Measurements from ENCODE around the gene ATP10B.
"Not testable (repeated sequence)": the region's sequence is repeated elsewhere in the genome, so short reads cannot be mapped to it uniquely, and the experiment has no call there.

ATP10B gene

DNA sequence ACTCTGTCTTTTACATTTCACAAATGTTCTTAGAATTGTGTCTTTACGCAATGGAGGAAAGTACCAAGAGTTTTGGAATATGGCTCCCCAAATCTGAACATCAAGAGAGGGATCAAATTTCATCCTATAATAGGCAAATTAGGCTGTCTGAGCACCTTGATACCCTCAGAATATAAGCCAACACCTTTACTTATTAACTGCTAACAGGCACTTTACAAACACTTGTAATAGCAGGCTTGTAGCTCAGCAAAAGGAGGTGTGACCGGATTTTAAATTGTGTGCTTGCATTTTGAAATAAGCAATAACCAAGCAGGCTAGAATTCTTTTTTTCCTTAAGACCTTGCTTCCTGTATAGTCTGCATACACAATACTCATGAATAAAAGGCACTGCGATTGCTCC, 92.0 kb downstream of the ATP10B start:
- in situ Hi-C loops (cut with MboI; ENCODE audit: low sequenced_read_pairs) = no loop called here

DNA sequence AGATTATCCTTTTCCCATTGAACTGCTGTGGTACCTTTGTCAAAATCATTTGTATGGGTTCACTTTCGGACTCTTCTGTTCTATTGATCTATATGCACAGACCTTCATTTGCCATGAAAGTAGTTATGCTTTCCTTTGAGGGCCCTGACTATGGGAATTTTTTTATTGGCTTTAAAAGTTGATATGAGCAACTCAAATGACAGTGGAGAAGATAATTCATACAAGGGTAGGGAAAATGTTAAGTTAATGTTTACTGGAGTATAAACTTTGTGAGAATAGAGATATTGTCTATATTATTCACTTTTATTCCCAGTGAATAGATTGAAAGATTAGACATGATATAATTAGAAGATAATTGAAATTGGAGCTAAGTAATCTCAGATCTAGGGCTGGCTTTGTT, 94.8 kb downstream of the ATP10B start:
- in situ Hi-C loops (cut with MboI; ENCODE audit: low sequenced_read_pairs) = no loop called here

DNA sequence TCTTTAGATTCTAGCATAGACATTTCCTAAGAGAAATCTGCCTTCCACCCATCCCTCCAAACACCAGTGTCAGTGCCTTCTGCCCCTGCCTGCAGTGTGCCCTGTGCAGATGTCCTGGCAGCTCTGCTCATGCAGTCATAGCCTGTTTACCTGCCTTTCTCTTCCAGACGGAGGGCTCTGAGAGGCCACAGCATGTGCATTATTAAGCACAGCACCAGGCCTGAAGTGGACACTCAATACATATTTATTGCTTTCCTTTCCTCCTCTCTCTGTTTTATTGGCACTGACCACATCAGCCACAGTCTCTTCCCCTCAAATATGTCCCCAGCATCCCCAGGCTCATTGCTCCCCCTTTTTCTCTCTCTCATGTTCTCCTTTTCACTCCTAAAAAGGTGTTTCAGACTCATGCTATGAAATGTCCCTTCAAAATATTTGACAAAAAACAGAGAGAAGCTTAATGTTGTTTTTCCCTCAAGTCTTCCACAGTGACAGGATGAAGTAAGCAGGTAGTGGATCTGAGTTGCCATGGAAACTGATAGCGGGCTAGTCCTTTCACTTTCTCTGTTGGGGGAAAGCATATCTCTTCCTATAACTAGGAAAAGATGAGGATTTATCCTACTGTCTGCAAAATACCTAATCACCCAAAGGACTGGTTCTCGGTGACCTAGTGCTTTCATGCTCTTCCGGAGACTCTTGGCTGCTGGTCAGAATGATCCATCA, 100.9 kb downstream of the ATP10B start:
- in situ Hi-C loops (cut with MboI; ENCODE audit: low sequenced_read_pairs) = no loop called here

DNA sequence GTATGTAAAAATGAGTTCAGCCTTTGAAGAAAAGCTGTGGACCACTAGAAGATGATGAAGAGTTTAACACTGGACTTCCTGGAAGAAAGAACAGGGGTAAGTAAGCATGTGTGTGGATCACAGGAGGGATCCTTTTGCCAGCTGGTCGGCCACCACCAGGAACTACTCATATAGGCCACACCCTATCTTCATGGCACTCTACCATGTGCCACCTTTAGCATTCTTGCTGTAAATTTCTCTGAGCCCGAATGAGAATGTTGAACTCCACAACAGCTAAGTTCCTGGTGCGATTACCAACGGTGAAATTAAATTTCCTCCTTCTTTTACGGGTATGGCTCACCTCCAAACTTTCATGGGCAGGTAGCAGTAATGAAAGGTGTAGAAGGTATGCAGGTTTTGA, 102.3 kb downstream of the ATP10B start:
- in situ Hi-C loops (cut with MboI; ENCODE audit: low sequenced_read_pairs) = no loop called here

DNA sequence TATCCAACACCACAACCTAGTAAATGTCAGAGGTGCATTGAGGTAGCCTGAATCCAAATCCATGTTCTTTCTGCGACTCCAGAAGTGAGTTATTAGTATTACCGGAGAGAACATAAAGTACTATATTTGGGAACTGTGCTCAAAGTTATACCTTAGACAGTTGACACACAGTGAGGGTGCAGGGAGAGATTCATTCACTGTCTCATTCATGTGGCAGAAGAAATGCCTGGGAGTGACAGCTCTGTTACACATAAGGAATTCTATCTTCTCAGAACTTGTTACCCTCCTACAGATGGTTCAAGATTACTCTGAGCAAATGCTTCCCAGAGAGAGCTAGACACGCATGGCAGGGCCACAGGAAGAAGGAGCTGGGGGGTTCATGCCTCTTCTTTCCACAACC, 103.0 kb downstream of the ATP10B start:
- in situ Hi-C loops (cut with MboI; ENCODE audit: low sequenced_read_pairs) = no loop called here

DNA sequence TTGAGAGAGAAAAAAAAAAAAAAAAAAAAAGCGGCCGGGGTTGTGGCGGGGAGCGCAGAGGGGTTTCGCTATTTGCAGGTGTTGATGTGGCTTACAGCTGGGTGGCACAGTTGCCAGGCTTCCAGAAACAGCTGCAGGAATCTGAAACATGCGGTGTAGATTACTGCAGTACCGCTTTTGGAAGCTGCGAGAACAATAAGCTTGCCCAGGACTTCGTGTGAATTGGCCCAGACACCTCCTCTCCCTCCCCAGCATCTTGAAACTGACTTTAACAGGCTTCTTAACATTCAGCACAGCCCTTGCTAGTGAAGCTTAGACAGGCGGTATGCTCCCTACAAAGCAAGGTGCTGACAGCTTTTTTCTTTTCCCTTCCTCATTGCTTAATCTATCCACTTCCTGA, 104.0 kb downstream of the ATP10B start:
- in situ Hi-C loops (cut with MboI; ENCODE audit: low sequenced_read_pairs) = no loop called here

DNA sequence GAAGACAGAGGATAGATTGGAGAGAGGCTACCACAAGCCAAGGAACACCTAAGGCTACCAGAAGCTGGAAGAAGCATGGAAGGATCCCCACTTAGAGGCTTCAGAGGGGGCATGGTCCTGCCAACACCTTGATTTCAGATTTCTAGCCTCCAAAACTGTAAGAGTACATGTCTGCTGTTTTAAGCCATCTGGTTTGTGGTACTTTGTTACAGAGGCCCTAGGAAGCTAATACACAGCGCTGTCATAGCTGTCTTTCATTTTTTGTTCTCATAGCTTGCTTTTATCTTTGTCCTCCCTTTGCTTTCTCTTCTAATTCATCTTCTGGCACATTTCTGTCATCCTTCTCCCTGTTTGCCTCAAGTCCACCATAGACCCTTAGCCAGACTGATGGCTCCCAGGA, 104.5 kb downstream of the ATP10B start:
- in situ Hi-C loops (cut with MboI; ENCODE audit: low sequenced_read_pairs) = no loop called here

DNA sequence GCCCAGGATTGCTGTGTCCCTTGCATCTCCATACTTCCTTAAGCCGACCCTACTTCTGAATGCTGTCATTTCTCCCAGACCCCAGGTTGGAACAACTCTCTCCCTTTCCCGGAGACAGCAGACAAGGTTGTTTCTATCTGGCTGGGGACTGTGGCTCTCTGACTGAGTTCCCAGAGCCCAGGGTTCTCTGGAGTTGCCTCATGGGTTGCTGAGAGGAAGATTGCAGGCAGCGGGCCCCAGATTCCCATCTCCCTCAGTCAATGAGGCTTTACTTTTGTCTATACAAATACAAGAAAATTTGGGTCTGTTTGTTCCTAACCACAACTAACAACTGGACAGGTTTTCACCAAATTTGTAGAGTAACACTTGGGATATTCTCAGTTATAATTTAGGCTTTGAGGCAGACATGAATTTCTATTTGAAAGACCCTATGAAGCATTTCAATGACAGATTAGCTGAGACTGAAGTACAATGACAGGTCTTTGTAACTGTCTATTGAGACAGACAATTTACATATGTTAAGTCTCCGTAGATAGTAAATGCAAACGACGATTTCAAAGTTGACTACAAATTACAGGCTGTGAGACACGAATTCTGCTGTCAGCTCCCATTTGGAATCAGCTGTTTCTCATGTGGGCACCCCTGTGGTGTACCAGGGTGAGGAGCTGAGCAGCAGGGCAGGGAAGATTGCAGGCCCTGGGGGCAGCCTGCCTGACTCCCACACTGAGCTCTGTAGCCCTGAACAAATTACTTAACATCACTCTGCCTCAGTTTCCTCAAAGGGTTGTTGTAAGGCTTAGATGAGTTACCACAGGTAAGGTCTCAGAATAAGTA, 107.5 kb downstream of the ATP10B start:
- in situ Hi-C loops (cut with MboI; ENCODE audit: low sequenced_read_pairs) = no loop called here

DNA sequence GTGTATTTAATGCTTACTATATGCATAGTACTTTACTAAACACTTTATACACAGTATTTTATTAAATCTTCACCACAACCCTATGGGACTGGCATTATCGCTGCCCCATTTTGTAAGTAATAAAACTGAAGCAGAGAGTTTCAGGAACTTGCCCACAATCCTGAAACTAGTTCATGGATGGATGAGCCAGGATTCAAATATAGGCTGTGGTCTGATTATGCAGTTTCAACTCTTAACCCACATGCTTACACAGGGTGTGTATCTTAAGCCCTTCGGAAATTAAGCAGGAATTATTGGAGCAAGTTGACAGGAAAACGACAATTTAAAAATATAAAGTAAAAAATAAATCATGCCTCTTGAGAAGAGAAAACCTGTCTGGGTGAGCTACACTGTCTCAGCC, 109.0 kb downstream of the ATP10B start:
- in situ Hi-C loops (cut with MboI; ENCODE audit: low sequenced_read_pairs) = no loop called here

DNA sequence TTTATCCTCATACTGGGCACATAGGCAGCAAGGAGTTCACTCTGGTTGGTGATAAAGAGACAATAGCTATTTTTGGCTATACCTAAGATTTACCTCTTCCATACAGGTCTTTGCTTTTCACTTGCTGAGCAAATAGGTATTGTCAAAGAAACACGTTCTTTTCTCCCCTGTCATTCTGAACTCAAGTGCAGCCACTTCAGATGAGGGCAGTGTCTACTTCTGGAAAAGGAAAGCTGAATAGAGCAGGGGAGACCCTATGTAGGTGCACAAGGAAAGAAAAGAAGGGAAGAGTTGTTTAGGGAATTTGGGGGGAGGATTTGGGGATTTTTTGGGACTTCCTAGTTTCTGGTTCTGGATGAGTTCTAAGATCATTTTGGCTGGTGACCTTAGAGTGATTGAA, 109.6 kb downstream of the ATP10B start:
- in situ Hi-C loops (cut with MboI; ENCODE audit: low sequenced_read_pairs) = no loop called here

DNA sequence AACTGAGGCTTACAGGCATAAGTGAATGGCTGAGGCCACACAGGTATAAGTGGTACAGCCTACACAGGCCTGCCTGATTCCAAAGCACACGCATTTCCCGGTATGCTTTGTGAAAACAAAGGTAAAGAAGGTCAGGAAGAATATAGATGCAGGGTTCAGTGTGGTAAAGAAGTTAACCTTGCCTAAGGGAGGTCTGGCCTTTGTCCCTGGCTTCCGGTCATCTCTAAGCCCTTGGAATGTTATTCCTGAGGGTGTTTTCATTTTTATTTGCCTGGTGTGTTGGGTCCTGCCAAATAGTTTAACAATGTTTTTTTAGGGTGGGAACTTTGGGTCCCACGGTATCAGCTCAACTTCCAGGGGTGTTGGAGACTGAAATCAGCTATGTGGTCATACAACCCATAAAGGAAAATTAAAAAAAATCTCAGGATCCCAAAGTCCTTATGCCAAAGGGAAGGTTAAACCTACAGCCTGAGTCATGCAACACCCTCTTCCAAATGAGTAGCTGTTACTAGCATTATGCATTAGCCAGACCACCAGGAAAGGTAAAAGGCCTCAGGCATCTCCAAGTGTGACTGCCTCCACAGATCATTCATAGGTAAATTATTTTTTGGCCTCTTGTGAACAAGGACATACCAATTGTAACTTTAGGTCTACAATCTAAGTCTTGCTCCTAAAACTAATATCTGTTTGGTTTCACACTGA, 124.6 kb downstream of the ATP10B start:
- in situ Hi-C loops (cut with MboI; ENCODE audit: low sequenced_read_pairs) = no loop called here

DNA sequence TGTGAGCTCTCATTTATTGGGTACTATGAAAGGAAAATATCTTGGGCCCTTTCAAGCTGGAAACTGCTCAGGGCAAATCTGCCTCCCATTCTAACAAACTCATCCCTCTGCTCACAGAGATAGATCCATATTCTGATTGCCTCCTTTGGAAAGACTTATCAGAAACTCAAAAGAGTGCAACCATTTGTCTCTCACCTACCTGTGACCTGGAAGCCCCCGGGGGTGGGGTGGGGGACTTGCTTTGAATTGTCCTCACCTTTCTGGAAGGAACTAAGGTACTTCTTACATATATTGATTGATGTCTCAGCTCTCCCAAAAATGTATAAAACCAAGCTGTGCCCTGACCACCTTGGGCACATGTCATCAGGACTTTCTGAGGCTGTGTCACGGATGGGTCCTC, 125.3 kb downstream of the ATP10B start:
- in situ Hi-C loops (cut with MboI; ENCODE audit: low sequenced_read_pairs) = no loop called here

DNA sequence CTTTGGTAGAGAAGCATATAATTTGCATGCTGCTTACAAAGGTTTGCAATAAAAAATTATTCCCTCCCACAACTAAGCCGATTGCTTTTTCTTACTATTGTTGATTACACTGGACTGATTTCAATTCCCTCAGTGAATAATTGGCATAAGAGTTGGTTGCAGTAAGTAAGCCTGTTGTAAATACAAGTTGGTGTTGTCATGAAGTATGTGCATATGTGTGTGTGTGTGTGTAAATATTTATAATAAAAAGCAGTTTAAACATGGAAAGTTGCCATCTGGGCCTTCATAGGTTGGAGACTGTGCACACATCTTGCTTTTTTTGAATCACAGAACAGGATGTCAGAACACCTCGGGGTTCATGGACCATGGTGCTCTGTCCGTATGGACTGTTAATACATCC, 131.2 kb downstream of the ATP10B start:
- in situ Hi-C loops (cut with MboI; ENCODE audit: low sequenced_read_pairs) = no loop called here

DNA sequence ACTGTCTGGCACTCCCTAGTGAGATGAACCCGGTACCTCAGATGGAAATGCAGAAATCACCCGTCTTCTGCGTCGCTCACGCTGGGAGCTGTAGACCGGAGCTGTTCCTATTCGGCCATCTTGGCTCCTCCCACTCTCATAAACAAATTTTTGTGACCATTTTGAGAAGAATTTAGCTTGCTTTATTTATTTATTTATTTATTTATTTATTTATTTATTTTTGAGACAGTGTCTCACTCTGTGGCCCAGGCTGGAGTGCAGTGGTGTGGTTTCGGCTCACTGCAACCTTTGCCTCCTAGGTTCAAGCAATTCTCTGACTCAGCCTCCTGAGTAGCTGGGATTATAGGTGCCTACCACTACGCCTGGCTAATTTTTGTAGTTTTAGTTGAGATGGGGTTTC, 136.5 kb downstream of the ATP10B start:
- in situ Hi-C loops (cut with MboI; ENCODE audit: low sequenced_read_pairs) = not testable (repeated sequence)

DNA sequence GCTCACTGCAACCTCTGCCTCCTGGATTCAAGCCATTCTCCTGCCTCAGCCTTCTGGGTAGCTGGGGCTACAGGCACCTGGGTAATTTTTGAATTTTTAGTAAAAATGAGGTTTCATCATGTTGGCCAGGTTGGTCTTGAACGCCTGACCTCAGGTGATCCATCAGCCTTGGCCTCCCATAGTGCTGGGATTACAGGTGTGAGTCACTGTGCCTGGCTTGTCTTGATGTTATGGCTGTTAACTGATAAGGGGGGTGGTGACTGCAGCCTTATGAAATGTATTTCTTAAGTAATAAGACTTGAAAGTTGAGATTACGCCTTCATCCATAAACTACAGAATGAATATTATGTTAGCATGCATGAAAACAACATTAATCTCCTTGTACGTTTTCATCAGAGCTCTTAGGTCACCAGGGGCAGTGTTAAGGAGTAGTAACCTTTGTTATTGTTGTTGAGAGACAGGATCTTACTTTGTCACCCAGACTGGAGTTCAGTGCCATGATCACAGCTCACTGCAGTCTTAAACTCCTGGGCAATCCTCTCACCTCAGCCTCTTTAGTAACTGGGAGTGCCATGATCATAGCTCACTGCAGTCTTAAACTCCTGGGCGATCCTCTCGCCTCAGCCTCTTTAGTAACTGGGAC, 148.3 kb downstream of the ATP10B start:
- in situ Hi-C loops (cut with MboI; ENCODE audit: low sequenced_read_pairs) = no loop called here

DNA sequence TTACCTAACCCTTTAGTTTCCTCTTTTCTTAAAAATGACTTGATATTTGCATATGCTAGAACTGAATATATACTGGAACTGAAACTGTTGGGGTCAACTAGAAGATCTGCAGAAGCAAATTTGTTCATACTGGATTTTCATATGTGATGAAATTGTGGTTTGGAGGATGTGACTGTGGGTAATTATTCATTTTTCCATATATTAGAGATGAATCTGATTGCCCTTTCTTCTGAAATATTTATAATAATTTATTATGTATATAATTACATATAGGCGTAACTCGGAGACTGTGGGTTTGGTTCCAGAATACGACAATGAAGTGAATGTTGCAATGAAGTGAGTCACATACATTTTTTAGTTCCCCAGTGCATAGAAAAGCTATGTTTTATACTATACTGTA, 149.1 kb downstream of the ATP10B start:
- in situ Hi-C loops (cut with MboI; ENCODE audit: low sequenced_read_pairs) = no loop called here

DNA sequence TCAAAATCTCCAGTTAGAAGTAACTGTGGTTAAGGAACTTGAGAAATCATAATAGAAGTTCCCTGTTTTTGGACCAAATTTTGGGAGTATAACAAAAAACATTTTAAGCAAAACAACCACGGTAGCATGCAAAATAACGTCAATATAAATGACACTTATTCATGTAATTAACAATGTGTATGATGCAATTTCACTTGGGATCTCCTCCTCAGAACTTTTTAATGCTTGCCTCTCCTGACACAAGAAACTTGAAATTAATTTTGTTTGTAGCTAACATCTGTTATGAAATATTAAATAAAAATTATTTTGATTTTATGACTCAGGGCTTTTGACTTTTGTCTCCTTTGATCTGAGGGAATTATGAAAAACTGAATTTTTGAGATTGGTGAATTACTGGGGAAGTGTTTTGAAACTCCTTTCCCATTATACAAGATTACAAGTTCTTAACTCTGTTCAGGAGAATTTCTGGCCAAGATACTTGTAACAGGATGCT, 149.7 kb downstream of the ATP10B start:
- in situ Hi-C loops (cut with MboI; ENCODE audit: low sequenced_read_pairs) = no loop called here

DNA sequence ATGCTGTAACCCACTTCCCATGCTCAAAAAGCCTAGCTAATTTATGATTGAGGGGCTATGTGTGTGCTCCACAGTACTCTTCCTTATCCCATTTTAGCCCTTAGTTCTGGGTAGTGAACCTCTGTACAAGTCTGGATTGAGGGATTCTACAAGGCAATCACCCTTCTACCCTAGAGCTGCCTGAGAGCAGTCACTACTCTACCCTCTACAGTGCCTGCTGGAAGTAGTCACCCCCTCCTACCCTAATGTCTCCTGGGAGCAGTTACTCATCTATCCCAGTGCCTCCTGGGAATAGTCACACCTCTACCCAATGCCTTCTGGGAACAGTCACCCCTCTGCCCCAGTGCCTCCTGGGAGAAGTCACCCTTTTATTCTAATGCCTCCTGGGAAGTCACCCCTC, 150.6 kb downstream of the ATP10B start:
- in situ Hi-C loops (cut with MboI; ENCODE audit: low sequenced_read_pairs) = no loop called here

DNA sequence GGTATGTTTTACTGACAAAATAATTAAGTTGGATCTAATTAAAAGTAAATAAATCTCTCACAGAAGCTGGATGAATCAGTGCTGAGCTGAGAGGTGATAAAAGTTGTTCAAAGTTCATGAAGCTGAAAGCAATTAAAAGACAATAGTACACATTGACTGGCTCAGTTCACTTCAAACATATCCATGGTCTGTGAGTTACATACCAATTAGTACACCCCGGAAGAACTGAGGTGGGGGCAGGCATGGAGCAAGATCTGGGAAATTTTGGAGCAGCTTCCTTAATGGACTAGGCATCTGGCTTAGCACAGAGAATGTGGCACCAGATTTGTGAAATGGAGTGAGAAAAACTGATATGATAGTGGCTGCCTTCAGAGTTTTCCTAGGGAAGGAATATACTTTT, 152.7 kb downstream of the ATP10B start:
- in situ Hi-C loops (cut with MboI; ENCODE audit: low sequenced_read_pairs) = no loop called here

DNA sequence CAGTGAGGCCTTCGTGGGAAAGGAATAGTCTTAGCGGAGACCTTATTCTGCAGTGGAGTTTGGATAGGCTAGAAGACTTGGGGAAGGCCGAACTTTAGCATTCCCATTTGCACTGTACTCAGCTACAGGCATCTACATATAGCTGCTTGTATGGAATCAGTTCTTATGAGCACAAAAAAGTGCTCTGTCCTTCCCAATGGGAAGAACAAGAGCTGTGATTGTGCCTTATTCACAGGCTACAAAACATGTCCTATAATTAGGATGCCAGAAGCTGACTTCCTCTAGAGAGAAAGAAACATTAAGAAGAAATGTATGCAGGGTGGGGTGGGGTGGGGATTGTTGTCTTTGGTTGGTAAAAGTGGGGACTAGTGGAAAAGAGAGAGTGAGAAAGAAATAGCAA, 154.7 kb downstream of the ATP10B start:
- in situ Hi-C loops (cut with MboI; ENCODE audit: low sequenced_read_pairs) = no loop called here

DNA sequence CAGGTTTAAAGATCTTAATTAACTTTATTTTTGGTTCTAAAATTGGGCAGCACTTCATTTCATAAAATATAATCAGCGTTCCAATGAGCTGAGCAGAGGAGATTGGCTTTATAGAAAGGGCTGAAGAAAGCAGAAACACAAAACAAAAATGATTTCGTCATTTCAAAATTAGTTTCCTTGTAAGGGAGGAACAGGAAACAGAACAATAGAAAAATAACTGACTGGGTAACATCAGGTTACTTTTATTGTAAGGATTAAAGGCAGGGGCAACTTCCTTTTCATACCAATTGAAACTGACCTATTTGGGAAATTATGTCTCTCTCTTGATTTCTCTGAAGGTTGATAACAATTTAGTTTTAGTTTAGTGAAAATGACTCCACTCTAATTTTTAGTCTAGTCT, 157.1 kb downstream of the ATP10B start:
- in situ Hi-C loops (cut with MboI; ENCODE audit: low sequenced_read_pairs) = no loop called here

Data from HL-60/S4 treated with retinoic acid at 250 ng/mL for 4 days and 3 days (cell line).